HepG2 (cell line): ENCODE measurements around the gene FAM53B. TPM values are rescaled to one million over a fixed set of nuclear protein-coding genes. Genes with fewer than 3 reads are reported as not detected.

Experiments used
- AGO2 ChIP-seq: fragments of 200-400 bp; formaldehyde crosslinking; optimal IDR thresholded peaks from 2 replicates; pipeline ENCODE3; 2017; ENCODE audit warnings: mild to moderate bottlenecking, low read depth, low read length, moderate library complexity
- BHLHE40 ChIP-seq: IDR thresholded peaks from 2 replicates; pipeline ENCODE4 v1.6.1; 2011; ENCODE audit warnings: low read length, improper control_type of control experiment
- GATAD2A ChIP-seq: IDR thresholded peaks from 2 replicates; pipeline ENCODE4 v1.6.1; 2016
- KLF13 ChIP-seq: sonication (generic); formaldehyde crosslinking; IDR thresholded peaks from 2 replicates; pipeline ENCODE4 v1.4.0; 2020; ENCODE audit warnings: mild to moderate bottlenecking, missing genetic modification reagents
- MAZ ChIP-seq, 2 experiments: sonication (generic) in 1 of 2; formaldehyde crosslinking in 1 of 2; IDR thresholded peaks; 2 replicates each; pipeline versions ENCODE4 v1.5.0 to v1.6.1; 2012 to 2020; ENCODE audit warnings: low read depth in 2 of 2, mild to moderate bottlenecking in 2 of 2, borderline replicate concordance in 1 of 2, improper control_type of control experiment in 1 of 2, low read length in 1 of 2, missing genetic modification reagents in 1 of 2, moderate library complexity in 1 of 2
- MIER3 ChIP-seq: IDR thresholded peaks from 2 replicates; pipeline ENCODE4 v1.6.1; 2016; ENCODE audit warnings: missing compliant biosample characterization, borderline replicate concordance
- POLR2A ChIP-seq, 2 experiments: IDR thresholded peaks; 2 replicates each; pipeline ENCODE4 v1.6.1; 2011; ENCODE audit warnings: low read depth in 2 of 2, low read length in 2 of 2, mild to moderate bottlenecking in 1 of 2, moderate library complexity in 1 of 2; ENCODE audit not compliant: insufficient read depth in 1 of 2
- RORA ChIP-seq: sonication (generic); formaldehyde crosslinking; IDR thresholded peaks from 2 replicates; pipeline ENCODE4 v1.5.0; 2020; ENCODE audit warnings: mild to moderate bottlenecking, missing genetic modification reagents, moderate library complexity
- TBX2 ChIP-seq: sonication (generic); formaldehyde crosslinking; IDR thresholded peaks from 2 replicates; pipeline ENCODE4 v1.5.0; 2020; ENCODE audit warnings: missing genetic modification reagents, mild to moderate bottlenecking, borderline replicate concordance
- ZNF616 ChIP-seq: sonication (generic); formaldehyde crosslinking; IDR thresholded peaks from 2 replicates; pipeline ENCODE4 v1.5.0; 2020; ENCODE audit warnings: low read depth, mild to moderate bottlenecking, missing genetic modification reagents
- ZNF737 ChIP-seq: sonication (generic); formaldehyde crosslinking; IDR thresholded peaks from 2 replicates; pipeline ENCODE4 v1.5.0; 2020; ENCODE audit warnings: missing genetic modification reagents, mild to moderate bottlenecking, borderline replicate concordance
- ZNF777 ChIP-seq: sonication (generic); formaldehyde crosslinking; IDR thresholded peaks from 2 replicates; pipeline ENCODE4 v1.4.0; 2020; ENCODE audit warnings: missing genetic modification reagents
- polyA plus RNA-seq, 8 experiments: library from polyadenylated mRNA; depleted of rRNA in 3 of 8; stranded (reverse) in 7 of 8; unstranded in 1 of 8; fragments of >200 nt; fragmentation: Illumina TruSeq in 4 of 8; extraction: Trizol in 4 of 8; gene quantifications; 2 replicates each; pipeline versions ENCODE4 v1.2.1 to v1.2.3, GENCODE V29; 2011 to 2016; ENCODE audit warnings: low read depth in 4 of 8, missing spikeins in 1 of 8, mixed read lengths in 1 of 8; ENCODE audit not compliant: insufficient read depth in 1 of 8
- total RNA-seq, 5 experiments: library from RNA; depleted of rRNA; stranded (reverse); fragments of >200 nt; fragmentation: Illumina TruSeq; extraction: Trizol; gene quantifications; 2 replicates each; pipeline ENCODE4 v1.2.3, GENCODE V29; 2016; ENCODE audit warnings: low read depth in 1 of 5
- TF ChIP-seq, protein P1 (sequence below): sonication (generic); formaldehyde crosslinking; conservative IDR thresholded peaks from 2 replicates; pipeline ENCODE4 v1.4.0; 2020; ENCODE audit warnings: mild to moderate bottlenecking, missing genetic modification reagents, moderate library complexity
- TF ChIP-seq, protein P2 (sequence below): sonication (generic); formaldehyde crosslinking; IDR thresholded peaks from 2 replicates; pipeline ENCODE4 v1.4.0; 2020; ENCODE audit warnings: missing genetic modification reagents
- TF ChIP-seq, protein P3 (sequence below): sonication (generic); formaldehyde crosslinking; IDR thresholded peaks from 2 replicates; pipeline ENCODE4 v1.8.1; 2022; ENCODE audit warnings: low read depth, mild to moderate bottlenecking, missing genetic modification reagents
- TF ChIP-seq, protein P4 (sequence below): sonication (generic); formaldehyde crosslinking; IDR thresholded peaks from 2 replicates; pipeline ENCODE4 v1.5.0; 2020; ENCODE audit warnings: mild to moderate bottlenecking, missing genetic modification reagents

Gene FAM53B
- total and polyA plus RNA-seq, 2 of the 13 experiments (the other 11 are each of a cell fraction or from before 2014, with no cell fraction given) = 6.4 to 19.3 TPM

DNA sequence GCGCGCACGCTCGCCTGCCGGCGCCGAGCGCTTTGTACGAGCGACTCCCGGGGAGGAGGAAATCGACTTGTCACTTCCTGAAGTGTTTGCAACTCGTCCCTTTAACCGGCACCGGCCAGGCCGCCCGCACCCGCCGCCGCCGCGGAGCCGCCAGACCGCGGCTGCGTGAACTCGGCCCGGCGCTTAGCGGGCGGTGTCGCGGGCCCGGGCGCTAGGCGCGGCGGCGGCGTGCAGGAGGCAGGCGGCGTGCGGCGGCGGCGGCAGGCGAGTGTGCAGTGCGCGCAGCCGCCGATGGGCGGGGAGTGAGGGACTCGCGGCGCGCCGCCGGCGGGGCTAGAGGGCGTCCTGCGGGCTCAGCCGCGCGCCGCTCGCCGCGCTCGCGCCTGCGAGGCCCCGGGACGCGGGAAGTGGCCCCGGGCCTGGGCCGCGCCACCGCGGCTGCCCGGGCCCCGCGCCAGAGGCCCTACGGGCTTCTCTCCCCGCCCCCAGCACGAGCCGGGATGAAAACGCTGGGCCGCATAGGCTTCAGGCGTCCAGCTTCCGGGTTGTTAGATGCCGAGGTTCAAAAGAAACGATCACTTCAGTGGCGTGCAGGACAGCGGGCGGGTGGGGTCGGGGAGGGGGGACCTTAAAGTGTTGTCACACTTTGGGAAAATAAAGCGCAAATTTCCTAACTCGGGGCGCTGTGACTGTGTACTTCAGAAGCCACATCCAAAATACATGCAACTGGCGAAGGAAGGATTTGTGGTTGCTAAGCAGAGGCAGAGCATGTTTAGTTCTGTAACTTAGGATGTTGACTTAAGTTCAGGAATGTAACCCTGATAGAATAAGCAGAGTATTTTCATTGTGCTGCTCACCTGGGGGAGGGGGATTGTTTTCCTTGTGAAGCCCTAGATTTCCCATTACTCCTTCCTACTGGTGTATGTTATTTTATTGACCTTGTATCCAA lies at the start of gene FAM53B (continued):
- TF ChIP-seq RORA (CRISPR knock-in tag) = no peak
- TF ChIP-seq, protein P1, sequence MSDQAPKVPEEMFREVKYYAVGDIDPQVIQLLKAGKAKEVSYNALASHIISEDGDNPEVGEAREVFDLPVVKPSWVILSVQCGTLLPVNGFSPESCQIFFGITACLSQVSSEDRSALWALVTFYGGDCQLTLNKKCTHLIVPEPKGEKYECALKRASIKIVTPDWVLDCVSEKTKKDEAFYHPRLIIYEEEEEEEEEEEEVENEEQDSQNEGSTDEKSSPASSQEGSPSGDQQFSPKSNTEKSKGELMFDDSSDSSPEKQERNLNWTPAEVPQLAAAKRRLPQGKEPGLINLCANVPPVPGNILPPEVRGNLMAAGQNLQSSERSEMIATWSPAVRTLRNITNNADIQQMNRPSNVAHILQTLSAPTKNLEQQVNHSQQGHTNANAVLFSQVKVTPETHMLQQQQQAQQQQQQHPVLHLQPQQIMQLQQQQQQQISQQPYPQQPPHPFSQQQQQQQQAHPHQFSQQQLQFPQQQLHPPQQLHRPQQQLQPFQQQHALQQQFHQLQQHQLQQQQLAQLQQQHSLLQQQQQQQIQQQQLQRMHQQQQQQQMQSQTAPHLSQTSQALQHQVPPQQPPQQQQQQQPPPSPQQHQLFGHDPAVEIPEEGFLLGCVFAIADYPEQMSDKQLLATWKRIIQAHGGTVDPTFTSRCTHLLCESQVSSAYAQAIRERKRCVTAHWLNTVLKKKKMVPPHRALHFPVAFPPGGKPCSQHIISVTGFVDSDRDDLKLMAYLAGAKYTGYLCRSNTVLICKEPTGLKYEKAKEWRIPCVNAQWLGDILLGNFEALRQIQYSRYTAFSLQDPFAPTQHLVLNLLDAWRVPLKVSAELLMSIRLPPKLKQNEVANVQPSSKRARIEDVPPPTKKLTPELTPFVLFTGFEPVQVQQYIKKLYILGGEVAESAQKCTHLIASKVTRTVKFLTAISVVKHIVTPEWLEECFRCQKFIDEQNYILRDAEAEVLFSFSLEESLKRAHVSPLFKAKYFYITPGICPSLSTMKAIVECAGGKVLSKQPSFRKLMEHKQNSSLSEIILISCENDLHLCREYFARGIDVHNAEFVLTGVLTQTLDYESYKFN = peak; percentile 42; the same call in 1 of the 2 replicates
- TF ChIP-seq, protein P2, sequence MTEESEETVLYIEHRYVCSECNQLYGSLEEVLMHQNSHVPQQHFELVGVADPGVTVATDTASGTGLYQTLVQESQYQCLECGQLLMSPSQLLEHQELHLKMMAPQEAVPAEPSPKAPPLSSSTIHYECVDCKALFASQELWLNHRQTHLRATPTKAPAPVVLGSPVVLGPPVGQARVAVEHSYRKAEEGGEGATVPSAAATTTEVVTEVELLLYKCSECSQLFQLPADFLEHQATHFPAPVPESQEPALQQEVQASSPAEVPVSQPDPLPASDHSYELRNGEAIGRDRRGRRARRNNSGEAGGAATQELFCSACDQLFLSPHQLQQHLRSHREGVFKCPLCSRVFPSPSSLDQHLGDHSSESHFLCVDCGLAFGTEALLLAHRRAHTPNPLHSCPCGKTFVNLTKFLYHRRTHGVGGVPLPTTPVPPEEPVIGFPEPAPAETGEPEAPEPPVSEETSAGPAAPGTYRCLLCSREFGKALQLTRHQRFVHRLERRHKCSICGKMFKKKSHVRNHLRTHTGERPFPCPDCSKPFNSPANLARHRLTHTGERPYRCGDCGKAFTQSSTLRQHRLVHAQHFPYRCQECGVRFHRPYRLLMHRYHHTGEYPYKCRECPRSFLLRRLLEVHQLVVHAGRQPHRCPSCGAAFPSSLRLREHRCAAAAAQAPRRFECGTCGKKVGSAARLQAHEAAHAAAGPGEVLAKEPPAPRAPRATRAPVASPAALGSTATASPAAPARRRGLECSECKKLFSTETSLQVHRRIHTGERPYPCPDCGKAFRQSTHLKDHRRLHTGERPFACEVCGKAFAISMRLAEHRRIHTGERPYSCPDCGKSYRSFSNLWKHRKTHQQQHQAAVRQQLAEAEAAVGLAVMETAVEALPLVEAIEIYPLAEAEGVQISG (CRISPR knock-in tag) = peak; percentile 59; the same call in 1 of the 2 replicates
- TF ChIP-seq AGO2 = peak; percentile 71
- TF ChIP-seq, protein P3, sequence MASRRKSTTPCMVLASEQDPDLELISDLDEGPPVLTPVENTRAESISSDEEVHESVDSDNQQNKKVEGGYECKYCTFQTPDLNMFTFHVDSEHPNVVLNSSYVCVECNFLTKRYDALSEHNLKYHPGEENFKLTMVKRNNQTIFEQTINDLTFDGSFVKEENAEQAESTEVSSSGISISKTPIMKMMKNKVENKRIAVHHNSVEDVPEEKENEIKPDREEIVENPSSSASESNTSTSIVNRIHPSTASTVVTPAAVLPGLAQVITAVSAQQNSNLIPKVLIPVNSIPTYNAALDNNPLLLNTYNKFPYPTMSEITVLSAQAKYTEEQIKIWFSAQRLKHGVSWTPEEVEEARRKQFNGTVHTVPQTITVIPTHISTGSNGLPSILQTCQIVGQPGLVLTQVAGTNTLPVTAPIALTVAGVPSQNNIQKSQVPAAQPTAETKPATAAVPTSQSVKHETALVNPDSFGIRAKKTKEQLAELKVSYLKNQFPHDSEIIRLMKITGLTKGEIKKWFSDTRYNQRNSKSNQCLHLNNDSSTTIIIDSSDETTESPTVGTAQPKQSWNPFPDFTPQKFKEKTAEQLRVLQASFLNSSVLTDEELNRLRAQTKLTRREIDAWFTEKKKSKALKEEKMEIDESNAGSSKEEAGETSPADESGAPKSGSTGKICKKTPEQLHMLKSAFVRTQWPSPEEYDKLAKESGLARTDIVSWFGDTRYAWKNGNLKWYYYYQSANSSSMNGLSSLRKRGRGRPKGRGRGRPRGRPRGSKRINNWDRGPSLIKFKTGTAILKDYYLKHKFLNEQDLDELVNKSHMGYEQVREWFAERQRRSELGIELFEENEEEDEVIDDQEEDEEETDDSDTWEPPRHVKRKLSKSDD (CRISPR knock-in tag) = no peak
- TF ChIP-seq GATAD2A (CRISPR knock-in tag) = 0 out of 2 replicates have a peak, but pooled peaks have one; percentile 38
- no peak for TF ChIP-seq ZNF737 (CRISPR knock-in tag)
- TF ChIP-seq MIER3 (CRISPR knock-in tag) = no peak
- TF ChIP-seq BHLHE40 = peak; percentile 82
- 0 out of 2 replicates have a peak, but pooled peaks have one; percentile 22 for TF ChIP-seq MAZ (IDR thresholded peaks at IDR 0.05; ENCODE audit: borderline replicate concordance, low read depth, low read length)
- peak; percentile 64; the same call in 1 of the 2 replicates for TF ChIP-seq MAZ (CRISPR knock-in tag; IDR thresholded peaks at IDR 0.05; ENCODE audit: low read depth)
- peak in 1 of 2 experiments; percentile 72; a peak in 2 of 4 replicates for TF ChIP-seq POLR2A (IDR thresholded peaks at IDR 0.05; ENCODE audit: insufficient read depth in 1 of 2, low read depth in 2 of 2, low read length in 2 of 2)
- TF ChIP-seq ZNF616 (CRISPR knock-in tag) = no peak
- peak; percentile 63 for TF ChIP-seq ZNF777 (CRISPR knock-in tag)
- no peak for TF ChIP-seq KLF13
- TF ChIP-seq TBX2 = no peak
- TF ChIP-seq, protein P4, sequence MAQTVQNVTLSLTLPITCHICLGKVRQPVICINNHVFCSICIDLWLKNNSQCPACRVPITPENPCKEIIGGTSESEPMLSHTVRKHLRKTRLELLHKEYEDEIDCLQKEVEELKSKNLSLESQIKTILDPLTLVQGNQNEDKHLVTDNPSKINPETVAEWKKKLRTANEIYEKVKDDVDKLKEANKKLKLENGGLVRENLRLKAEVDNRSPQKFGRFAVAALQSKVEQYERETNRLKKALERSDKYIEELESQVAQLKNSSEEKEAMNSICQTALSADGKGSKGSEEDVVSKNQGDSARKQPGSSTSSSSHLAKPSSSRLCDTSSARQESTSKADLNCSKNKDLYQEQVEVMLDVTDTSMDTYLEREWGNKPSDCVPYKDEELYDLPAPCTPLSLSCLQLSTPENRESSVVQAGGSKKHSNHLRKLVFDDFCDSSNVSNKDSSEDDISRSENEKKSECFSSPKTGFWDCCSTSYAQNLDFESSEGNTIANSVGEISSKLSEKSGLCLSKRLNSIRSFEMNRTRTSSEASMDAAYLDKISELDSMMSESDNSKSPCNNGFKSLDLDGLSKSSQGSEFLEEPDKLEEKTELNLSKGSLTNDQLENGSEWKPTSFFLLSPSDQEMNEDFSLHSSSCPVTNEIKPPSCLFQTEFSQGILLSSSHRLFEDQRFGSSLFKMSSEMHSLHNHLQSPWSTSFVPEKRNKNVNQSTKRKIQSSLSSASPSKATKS (CRISPR knock-in tag) = no peak
